B cell (primary cell): ENCODE data around the gene CMYA5. TPM values are rescaled to one million over a fixed set of nuclear protein-coding genes. Genes with fewer than 3 reads are reported as not detected.

Experiments
- ATAC-seq: fragments of 200-7000 bp; cut with Tn5 transposase; one replicate; pipeline ENCODE4 v1.10.0; 2021; ENCODE audit warnings: low read depth, mild to moderate bottlenecking, moderate number of reproducible peaks, moderate library complexity
- CTCF ChIA-PET: fragments of 350-600 bp; sonication (Branson Sonifier 250); formaldehyde crosslinking; loops from one replicate; lab custom pipeline; 2021; ENCODE audit warnings: antibody characterized with exemption, inconsistent platforms; lab: Charles Lee
- POLR2A ChIA-PET: fragments of 350-600 bp; sonication (Branson Sonifier 250); formaldehyde crosslinking; loops from one replicate; lab custom pipeline; 2021; ENCODE audit warnings: antibody characterized with exemption; lab: Charles Lee
- DNase-seq: peaks from one replicate; pipeline ENCODE4 v3.0.0; 2013
- H2AFZ ChIP-seq: 2 replicates; pipeline ENCODE4 v1.6.1; 2012; ENCODE audit warnings: mild to moderate bottlenecking, low read depth, low read length; ENCODE audit not compliant: insufficient read depth, poor library complexity, severe bottlenecking
- H3K27ac ChIP-seq, 2 donors: 1 replicate in 1 of 2; 2 replicates in 1 of 2; pipeline ENCODE4 v1.5.1; 2012 to 2013; ENCODE audit warnings: low read length in 2 of 2, mild to moderate bottlenecking in 2 of 2, moderate library complexity in 1 of 2
- H3K27me3 ChIP-seq, 4 experiments: fragments of 200-600 bp in 1 of 4; sonication (generic) in 1 of 4; replicated peaks in 1 of 4; 1 replicate in 2 of 4; 2 replicates in 2 of 4; pipeline versions ENCODE4 v1.6.1 to v1.7.0; 2013 to 2016; ENCODE audit warnings: low read length in 3 of 4, mild to moderate bottlenecking in 2 of 4, mixed read lengths in 1 of 4, moderate library complexity in 1 of 4; ENCODE audit not compliant: insufficient read depth in 4 of 4, control insufficient read depth in 3 of 4; ENCODE audit errors: control extremely low read depth in 1 of 4
- H3K36me3 ChIP-seq, 2 experiments: replicated peaks in 1 of 2; 1 replicate in 1 of 2; 2 replicates in 1 of 2; pipeline versions ENCODE4 v1.6.1 to v1.7.1; 2013; ENCODE audit warnings: low read length in 1 of 2; ENCODE audit not compliant: insufficient read depth in 2 of 2, control insufficient read depth in 1 of 2; ENCODE audit errors: control extremely low read depth in 1 of 2, extremely low read depth in 1 of 2
- H3K4me1 ChIP-seq, 2 donors: fragments of 200-600 bp in 1 of 2; sonication (generic) in 1 of 2; 1 replicate in 1 of 2; 2 replicates in 1 of 2; pipeline versions ENCODE4 v1.5.1 to v1.6.1; 2013 to 2017; ENCODE audit warnings: low read length in 2 of 2; ENCODE audit not compliant: control insufficient read depth in 2 of 2, insufficient read depth in 2 of 2
- H3K4me2 ChIP-seq: replicated peaks from 2 replicates; pipeline ENCODE3; 2012; ENCODE audit warnings: mild to moderate bottlenecking, low read depth, low read length; ENCODE audit not compliant: poor library complexity, severe bottlenecking
- H3K4me3 ChIP-seq, 5 experiments: fragments of 200-600 bp in 1 of 5; sonication (generic) in 1 of 5; 1 replicate in 3 of 5; 2 replicates in 2 of 5; pipeline versions ENCODE4 v1.5.1 to v1.7.0; 2011 to 2016; ENCODE audit warnings: low read length in 4 of 5, mild to moderate bottlenecking in 4 of 5, low read depth in 2 of 5, control low read depth in 1 of 5, moderate library complexity in 1 of 5; ENCODE audit not compliant: insufficient read depth in 1 of 5; ENCODE audit errors: control extremely low read depth in 1 of 5, extremely low read depth in 1 of 5
- H3K79me2 ChIP-seq: fragments of 200-600 bp; sonication (generic); one replicate; pipeline ENCODE4 v1.6.0; 2016; ENCODE audit warnings: low read length; ENCODE audit not compliant: control insufficient read depth, insufficient read depth
- H3K9ac ChIP-seq: fragments of 200-600 bp; sonication (generic); 2 replicates; pipeline ENCODE4 v1.6.1; 2017; ENCODE audit warnings: mild to moderate bottlenecking, low read length, moderate library complexity
- H3K9me3 ChIP-seq, 3 donors: one replicate each; pipeline versions ENCODE4 v1.6.1 to v1.7.1; 2013; ENCODE audit warnings: low read length in 2 of 3; ENCODE audit not compliant: control insufficient read depth in 2 of 3, insufficient read depth in 1 of 3; ENCODE audit errors: control extremely low read depth in 1 of 3
- H4K20me1 ChIP-seq: 2 replicates; pipeline ENCODE4 v1.6.0; 2012; ENCODE audit warnings: mild to moderate bottlenecking, low read length; ENCODE audit not compliant: insufficient read depth, control insufficient read depth, poor library complexity, severe bottlenecking
- H3K27ac Mint-ChIP-seq: one replicate; pipeline ENCODE4 v1.8.0; 2021; ENCODE audit warnings: mixed read lengths
- H3K27me3 Mint-ChIP-seq: one replicate; pipeline ENCODE4 v1.8.0; 2021; ENCODE audit warnings: mixed read lengths
- H3K4me1 Mint-ChIP-seq: one replicate; pipeline ENCODE4 v1.8.0; 2021; ENCODE audit warnings: mixed read lengths
- H3K4me3 Mint-ChIP-seq: one replicate; pipeline ENCODE4 v1.8.0; 2021; ENCODE audit warnings: mixed read lengths
- H3K9me3 Mint-ChIP-seq: one replicate; pipeline ENCODE4 v1.8.0; 2022; ENCODE audit warnings: mixed read lengths; ENCODE audit not compliant: insufficient read depth
- CTCF ChIP-seq: fragments of 200-600 bp; IDR thresholded peaks from one replicate; pipeline ENCODE4 v1.8.0; 2022; ENCODE audit warnings: antibody characterized with exemption, mild to moderate bottlenecking
- EZH2 ChIP-seq: IDR thresholded peaks from 2 replicates; pipeline ENCODE4 v1.6.1; 2012; ENCODE audit warnings: borderline replicate concordance, low read depth, mild to moderate bottlenecking, moderate library complexity, low read length; ENCODE audit not compliant: insufficient read depth, poor library complexity, severe bottlenecking
- WGBS: methylation state at CpG from one replicate; pipeline ENCODE4 v1.1.5; 2013; ENCODE audit warnings: missing lambda C conversion rate; ENCODE audit not compliant: insufficient coverage; 5-methylcytosine and 5-hydroxymethylcytosine counted together
- intact Hi-C: fragments of 100-400 bp; cut with micrococcal nuclease; formaldehyde crosslinking; loops from one replicate; pipeline ENCODE4 v1.10.0; 2022
- polyA plus RNA-seq: library from polyadenylated mRNA; depleted of rRNA; stranded (reverse); fragments of >200 nt; gene quantifications from 2 replicates; pipeline ENCODE4 v1.2.3, GENCODE V29; 2012
- total RNA-seq, 2 donors: library from RNA; stranded (reverse); fragments of 120-200 nt in 1 of 2; gene quantifications; 1 replicate in 1 of 2; 2 replicates in 1 of 2; pipeline versions ENCODE4 v1.2.3 to v1.2.4, GENCODE V29; 2013 to 2022

The CMYA5 gene
- total and polyA plus RNA-seq, 2 donors (not counting 1 experiment from before 2014, with no cell fraction given): 0.01 to 0.25 TPM

- H3K9me3 Mint-ChIP-seq: no peaks in the 10 kb centered on the region
- no peak overlapping the region for H3K9ac ChIP-seq
- no peaks in the 10 kb centered on the region for H3K36me3 ChIP-seq
- H3K9me3 ChIP-seq: no peaks in the 10 kb centered on the region
- ChIA-PET POLR2A (no interaction called here), CTCF (no interaction called here)
- 98% methylated on average over 7 of the region's 7 CpGs for WGBS
- H3K27ac Mint-ChIP-seq: no peak overlapping the region
- H3K79me2 ChIP-seq: no peaks in the 10 kb centered on the region
- TF ChIP-seq CTCF (no peak), EZH2 (no peak)
- H3K4me3 ChIP-seq: no peak overlapping the region
- ATAC-seq (no peak), DNase-seq (no peak)
- no peaks in the 10 kb centered on the region for H3K4me1 Mint-ChIP-seq
- H3K4me2 ChIP-seq: no peak overlapping the region
- no peaks in the 10 kb centered on the region for H3K27me3 ChIP-seq
- intact Hi-C loops: no loop called here
- no peak overlapping the region for H3K4me3 Mint-ChIP-seq
- H3K4me1 ChIP-seq: no peaks in the 10 kb centered on the region
- peaks cover 15% of the 10 kb centered on the region for H3K27me3 Mint-ChIP-seq
- no peak overlapping the region for H2AFZ ChIP-seq
- H3K27ac ChIP-seq: no peak overlapping the region
- H4K20me1 ChIP-seq: no peaks in the 10 kb centered on the region
Observed at GRCh38 chr5:79793304-79793703, 103.7 kb downstream of the CMYA5 start.

- Histone ChIP-seq H3K27ac (no peak overlapping the region), H3K27me3 (no peaks in the 10 kb centered on the region), H3K9ac (no peak overlapping the region), H3K79me2 (no peaks in the 10 kb centered on the region), H2AFZ (no peak overlapping the region), H3K4me3 (no peak overlapping the region), H3K36me3 (no peaks in the 10 kb centered on the region), H3K9me3 (no peaks in the 10 kb centered on the region), H3K4me1 (no peaks in the 10 kb centered on the region), H3K4me2 (no peak overlapping the region), H4K20me1 (no peaks in the 10 kb centered on the region)
- CTCF ChIA-PET: no interaction called here
- POLR2A ChIA-PET: no interaction called here
- no peak overlapping the region for H3K27ac Mint-ChIP-seq
- TF ChIP-seq EZH2 (no peak), CTCF (no peak)
- ATAC-seq: no peak
- intact Hi-C loops: no loop called here
- no peaks in the 10 kb centered on the region for H3K4me1 Mint-ChIP-seq
- H3K9me3 Mint-ChIP-seq: no peaks in the 10 kb centered on the region
- no peak overlapping the region for H3K4me3 Mint-ChIP-seq
- no peak for DNase-seq
- H3K27me3 Mint-ChIP-seq: peaks cover 14% of the 10 kb centered on the region
Observed at GRCh38 chr5:79793722-79794121, 104.1 kb downstream of the CMYA5 start.
